ENCODE results near the gene TCP11L1. TPM values are rescaled to one million over a fixed set of nuclear protein-coding genes. Genes with fewer than 3 reads are reported as not detected.

The TCP11L1 gene
- total and polyA plus RNA-seq, 12 donors, result 2.8 to 9.2 (median 6.2) TPM

DNA sequence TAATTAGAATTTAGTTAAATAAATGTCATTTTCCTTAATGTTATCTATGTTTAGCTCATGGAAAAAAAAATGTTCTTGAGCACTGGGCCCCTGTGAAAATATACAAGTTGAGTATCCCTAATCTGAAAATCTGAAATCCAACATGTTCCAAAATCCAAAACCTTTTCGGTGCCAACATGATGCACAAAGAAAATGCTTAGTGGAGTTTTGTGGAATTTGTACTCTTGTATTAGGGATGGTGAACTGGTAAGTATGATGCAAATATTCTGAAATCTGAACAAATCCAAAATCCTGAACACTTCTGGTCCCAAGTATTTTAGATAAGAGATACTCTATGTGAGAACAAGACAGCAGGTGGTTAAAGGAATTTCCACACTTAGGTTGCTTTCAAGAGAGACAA, 44.5 kb downstream of the TCP11L1 start:
- TF ChIP-seq, protein P1, sequence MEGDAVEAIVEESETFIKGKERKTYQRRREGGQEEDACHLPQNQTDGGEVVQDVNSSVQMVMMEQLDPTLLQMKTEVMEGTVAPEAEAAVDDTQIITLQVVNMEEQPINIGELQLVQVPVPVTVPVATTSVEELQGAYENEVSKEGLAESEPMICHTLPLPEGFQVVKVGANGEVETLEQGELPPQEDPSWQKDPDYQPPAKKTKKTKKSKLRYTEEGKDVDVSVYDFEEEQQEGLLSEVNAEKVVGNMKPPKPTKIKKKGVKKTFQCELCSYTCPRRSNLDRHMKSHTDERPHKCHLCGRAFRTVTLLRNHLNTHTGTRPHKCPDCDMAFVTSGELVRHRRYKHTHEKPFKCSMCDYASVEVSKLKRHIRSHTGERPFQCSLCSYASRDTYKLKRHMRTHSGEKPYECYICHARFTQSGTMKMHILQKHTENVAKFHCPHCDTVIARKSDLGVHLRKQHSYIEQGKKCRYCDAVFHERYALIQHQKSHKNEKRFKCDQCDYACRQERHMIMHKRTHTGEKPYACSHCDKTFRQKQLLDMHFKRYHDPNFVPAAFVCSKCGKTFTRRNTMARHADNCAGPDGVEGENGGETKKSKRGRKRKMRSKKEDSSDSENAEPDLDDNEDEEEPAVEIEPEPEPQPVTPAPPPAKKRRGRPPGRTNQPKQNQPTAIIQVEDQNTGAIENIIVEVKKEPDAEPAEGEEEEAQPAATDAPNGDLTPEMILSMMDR (IDR thresholded peaks at IDR 0.05), result no peak
- no peak overlapping the region for H3K4me3 ChIP-seq
- intact Hi-C loops (cut with DNase I), result no loop called here
- 89 to 93% methylated on average over 1 of the region's 1 CpG for WGBS, 2 donors
- no peak for DNase-seq
- H3K9me3 ChIP-seq, result no peaks in the 10 kb centered on the region
- no peak overlapping the region for H3K27ac ChIP-seq
- H3K27me3 ChIP-seq, result no peaks in the 10 kb centered on the region
- no peaks in the 10 kb centered on the region for H3K4me1 ChIP-seq
- peaks cover 0 to 96% (median 13%) of the 10 kb centered on the region in 9 donors for H3K36me3 ChIP-seq
- no peak for ATAC-seq

DNA sequence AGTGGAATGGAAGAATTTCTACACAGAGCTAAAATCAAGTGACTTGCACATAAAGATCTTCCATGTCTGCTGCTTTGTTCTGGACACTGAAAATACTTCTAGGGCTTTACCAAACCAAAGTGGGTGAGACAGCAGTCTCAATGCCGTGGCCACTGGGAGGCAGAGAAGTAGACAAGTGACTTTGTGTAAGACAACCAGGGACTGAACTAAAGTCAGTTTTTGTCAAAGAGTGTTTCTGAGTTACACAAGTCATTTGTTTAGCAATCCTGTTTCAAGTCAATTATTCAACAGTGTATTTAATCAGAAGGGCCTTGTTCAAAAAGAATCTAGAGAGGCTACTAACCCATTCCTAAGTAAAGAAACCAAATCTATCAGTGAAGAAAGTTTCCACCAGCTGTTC, 46.6 kb downstream of the TCP11L1 start:
- no peak for ATAC-seq
- H3K36me3 ChIP-seq, result peaks cover 0 to 96% (median 13%) of the 10 kb centered on the region in 9 donors
- 78 to 94% methylated on average over 1 of the region's 1 CpG for WGBS, 2 donors
- intact Hi-C loops (cut with DNase I), result no loop called here
- no peaks in the 10 kb centered on the region for H3K27me3 ChIP-seq
- no peaks in the 10 kb centered on the region for H3K4me1 ChIP-seq
- no peak for DNase-seq
- no peak overlapping the region for H3K27ac ChIP-seq
- no peak overlapping the region for H3K4me3 ChIP-seq
- TF ChIP-seq, protein P1 (IDR thresholded peaks at IDR 0.05), result no peak
- H3K9me3 ChIP-seq, result no peaks in the 10 kb centered on the region

DNA sequence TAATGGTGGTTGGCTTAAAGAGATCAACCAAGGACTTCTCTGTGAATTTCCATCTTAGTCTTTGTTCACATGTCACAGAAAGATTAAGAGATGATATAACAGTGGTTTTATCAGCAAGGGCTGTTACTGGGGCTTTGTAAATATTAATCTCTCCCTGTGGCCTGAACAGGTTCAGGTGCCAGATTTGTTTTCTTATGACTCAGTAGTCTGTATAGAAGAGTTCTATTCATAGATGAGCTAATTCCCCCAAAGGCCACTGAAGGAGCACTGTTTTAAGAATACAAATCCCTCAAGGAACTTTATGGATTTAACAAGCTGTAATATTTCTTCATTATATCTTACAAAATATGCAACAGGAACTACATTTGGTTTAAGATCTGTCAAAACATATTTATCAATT, 50.4 kb downstream of the TCP11L1 start:
- H3K36me3 ChIP-seq, result peaks cover 0 to 83% (median 12%) of the 10 kb centered on the region in 9 donors
- TF ChIP-seq, protein P1 (IDR thresholded peaks at IDR 0.05), result peak in 1 of 9 donors; percentile 15
- no peaks in the 10 kb centered on the region for H3K9me3 ChIP-seq
- no peak overlapping the region for H3K4me3 ChIP-seq
- no peaks in the 10 kb centered on the region for H3K4me1 ChIP-seq
- no peaks in the 10 kb centered on the region for H3K27me3 ChIP-seq
- no peak for DNase-seq
- ATAC-seq, result no peak
- H3K27ac ChIP-seq, result no peak overlapping the region
- intact Hi-C loops (cut with DNase I), result no loop called here

DNA sequence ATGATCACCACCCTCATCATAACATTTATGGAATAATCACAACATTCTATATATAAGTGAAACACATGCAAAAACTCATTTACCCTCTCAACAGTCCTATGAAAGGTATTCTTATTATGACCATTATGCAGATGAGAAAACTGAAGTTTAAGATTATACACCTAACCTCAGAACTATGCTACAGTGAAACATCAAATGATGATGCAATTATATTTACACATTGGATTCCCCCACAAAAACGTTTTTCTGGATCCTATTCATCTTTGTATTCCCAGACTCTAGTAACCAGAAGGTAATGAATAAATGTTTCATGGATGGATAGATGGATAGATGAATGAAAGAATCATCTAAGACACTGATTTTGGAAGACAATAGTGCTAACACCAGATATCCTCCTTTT, 54.8 kb downstream of the TCP11L1 start:
- H3K4me3 ChIP-seq, result no peak overlapping the region
- DNase-seq (no peak), ATAC-seq (no peak)
- H3K27me3 ChIP-seq, result no peaks in the 10 kb centered on the region
- no peaks in the 10 kb centered on the region for H3K9me3 ChIP-seq
- intact Hi-C loops (cut with DNase I), result no loop called here
- H3K36me3 ChIP-seq, result peaks cover 0 to 84% (median 12%) of the 10 kb centered on the region in 9 donors
- H3K4me1 ChIP-seq, result no peaks in the 10 kb centered on the region
- WGBS, 2 donors, result 47 to 63% methylated on average over 1 of the region's 1 CpG
- TF ChIP-seq, protein P1 (IDR thresholded peaks at IDR 0.05), result no peak
- H3K27ac ChIP-seq, result no peak overlapping the region

DNA sequence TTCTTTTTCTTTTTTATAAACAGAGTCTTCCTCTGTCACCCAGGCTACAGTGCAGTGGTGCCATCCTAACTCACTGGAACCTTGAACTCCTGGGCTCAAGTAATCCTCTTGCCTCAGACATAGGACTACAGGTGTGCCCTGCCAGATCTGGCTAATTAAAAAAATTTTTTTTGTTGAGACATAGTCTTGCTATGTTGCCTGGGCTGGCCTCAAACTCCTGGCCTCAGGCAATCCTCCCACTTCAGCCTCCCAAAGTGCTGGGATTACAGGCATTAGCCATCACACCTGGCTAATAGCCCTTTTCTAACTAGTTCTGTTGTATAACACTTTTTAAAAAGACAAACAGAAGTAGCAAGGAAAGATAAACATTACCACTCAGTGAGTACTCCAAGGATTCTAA, 64.5 kb downstream of the TCP11L1 start:
- no peak overlapping the region for H3K4me3 ChIP-seq
- no peak for DNase-seq
- H3K9me3 ChIP-seq, result no peaks in the 10 kb centered on the region
- no peak for ATAC-seq
- intact Hi-C loops (cut with DNase I), result no loop called here
- no peaks in the 10 kb centered on the region for H3K4me1 ChIP-seq
- TF ChIP-seq, protein P1 (IDR thresholded peaks at IDR 0.05), result no peak
- H3K27me3 ChIP-seq, result no peaks in the 10 kb centered on the region
- peaks cover 0 to 85% (median 43%) of the 10 kb centered on the region in 9 donors for H3K36me3 ChIP-seq
- H3K27ac ChIP-seq, result no peak overlapping the region
